ENCODE results near the gene BMERB1.

The BMERB1 gene

DNA sequence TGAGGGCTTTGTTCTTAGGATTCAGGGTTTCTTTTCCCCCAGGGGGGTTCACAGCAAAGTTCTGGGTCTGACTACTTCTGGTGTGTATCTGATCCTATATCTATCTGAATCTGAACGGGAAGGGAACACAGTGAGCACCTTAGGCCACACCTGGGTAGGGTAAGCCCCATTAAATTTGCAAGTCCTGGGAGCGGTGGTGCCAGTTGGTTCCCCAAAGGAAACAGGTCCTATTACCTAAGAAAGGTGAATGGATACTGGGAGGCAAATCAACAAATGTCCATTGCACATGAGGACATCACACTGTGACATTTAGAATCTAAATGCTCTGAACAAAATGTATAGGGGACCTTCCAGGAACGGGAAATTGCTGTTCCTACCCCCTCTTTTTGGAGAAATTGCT, 54.6 kb downstream of the BMERB1 start:
- Histone ChIP-seq H3K79me2 (ENCODE audit: insufficient read depth, low read depth) (no peaks in the 10 kb centered on the region), H3K27ac (no peak overlapping the region), H2AFZ (ENCODE audit: low read depth) (no peak overlapping the region), H3K27me3 (ENCODE audit: insufficient read depth, low read depth) (no peaks in the 10 kb centered on the region), H3K4me1 (ENCODE audit: low read depth, poor library complexity, severe bottlenecking) (no peaks in the 10 kb centered on the region), H3K4me3 (IDR thresholded peaks at IDR 0.05; ENCODE audit: insufficient read depth, low read depth, low read length) (no peak overlapping the region), H3K4me2 (no peak overlapping the region), H4K20me1 (ENCODE audit: insufficient read depth) (no peaks in the 10 kb centered on the region), H3K9ac (no peak overlapping the region), H3K36me3 (ENCODE audit: insufficient read depth) (no peaks in the 10 kb centered on the region)
- no peak for TF ChIP-seq CTCF (conservative IDR thresholded peaks at IDR 0.05; ENCODE audit: low read depth, low read length)

GRCh38 chr16:15490123-15490711, 55.8 kb downstream of the BMERB1 start:
- Histone ChIP-seq H3K27me3 (ENCODE audit: insufficient read depth, low read depth) (no peaks in the 10 kb centered on the region), H3K4me3 (IDR thresholded peaks at IDR 0.05; ENCODE audit: insufficient read depth, low read depth, low read length) (no peak overlapping the region), H3K36me3 (ENCODE audit: insufficient read depth) (no peaks in the 10 kb centered on the region), H3K27ac (no peak overlapping the region), H3K79me2 (ENCODE audit: insufficient read depth, low read depth) (no peaks in the 10 kb centered on the region), H3K9ac (no peak overlapping the region), H2AFZ (ENCODE audit: low read depth) (no peak overlapping the region), H4K20me1 (ENCODE audit: insufficient read depth) (no peaks in the 10 kb centered on the region), H3K4me2 (no peak overlapping the region), H3K4me1 (ENCODE audit: low read depth, poor library complexity, severe bottlenecking) (no peaks in the 10 kb centered on the region)
- no peak for TF ChIP-seq CTCF (conservative IDR thresholded peaks at IDR 0.05; ENCODE audit: low read depth, low read length)

DNA sequence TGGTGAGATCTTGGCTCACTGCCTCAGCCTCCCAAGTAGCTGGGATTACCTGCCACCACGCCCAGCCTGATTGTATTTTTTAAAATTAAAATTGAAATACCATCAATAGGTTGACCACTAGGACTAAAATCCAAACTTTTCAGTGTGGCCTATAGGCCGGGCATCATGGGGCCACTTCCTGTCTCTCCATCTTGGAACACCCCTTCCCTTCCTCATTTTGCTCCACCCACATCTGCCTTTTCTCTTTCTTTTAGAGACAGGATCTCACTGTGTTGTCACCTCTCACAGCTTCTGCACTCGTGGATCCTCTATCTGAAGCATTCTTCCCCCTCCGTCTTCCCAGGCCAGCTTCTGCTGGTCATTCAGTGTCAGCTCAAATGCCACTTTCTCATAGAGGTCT, 57.0 kb downstream of the BMERB1 start:
- TF ChIP-seq CTCF (conservative IDR thresholded peaks at IDR 0.05; ENCODE audit: low read depth, low read length): no peak
- Histone ChIP-seq H4K20me1 (ENCODE audit: insufficient read depth) (no peaks in the 10 kb centered on the region), H3K4me1 (ENCODE audit: low read depth, poor library complexity, severe bottlenecking) (no peaks in the 10 kb centered on the region), H3K27me3 (ENCODE audit: insufficient read depth, low read depth) (no peaks in the 10 kb centered on the region), H2AFZ (ENCODE audit: low read depth) (no peak overlapping the region), H3K4me3 (IDR thresholded peaks at IDR 0.05; ENCODE audit: insufficient read depth, low read depth, low read length) (no peak overlapping the region), H3K79me2 (ENCODE audit: insufficient read depth, low read depth) (no peaks in the 10 kb centered on the region), H3K27ac (no peak overlapping the region), H3K36me3 (ENCODE audit: insufficient read depth) (no peaks in the 10 kb centered on the region), H3K4me2 (no peak overlapping the region), H3K9ac (no peak overlapping the region)

- Histone ChIP-seq H2AFZ (ENCODE audit: low read depth) (no peak overlapping the region), H3K27me3 (ENCODE audit: insufficient read depth, low read depth) (no peaks in the 10 kb centered on the region), H3K4me3 (IDR thresholded peaks at IDR 0.05; ENCODE audit: insufficient read depth, low read depth, low read length) (no peak overlapping the region), H4K20me1 (ENCODE audit: insufficient read depth) (no peaks in the 10 kb centered on the region), H3K4me1 (ENCODE audit: low read depth, poor library complexity, severe bottlenecking) (no peaks in the 10 kb centered on the region), H3K9ac (no peak overlapping the region), H3K27ac (no peak overlapping the region), H3K79me2 (ENCODE audit: insufficient read depth, low read depth) (no peaks in the 10 kb centered on the region), H3K4me2 (no peak overlapping the region), H3K36me3 (ENCODE audit: insufficient read depth) (no peaks in the 10 kb centered on the region)
- no peak for TF ChIP-seq CTCF (conservative IDR thresholded peaks at IDR 0.05; ENCODE audit: low read depth, low read length)
Observed at GRCh38 chr16:15492091-15492740, 57.8 kb downstream of the BMERB1 start.

Data from KMS-11 (cell line).